C4-2B (cell line): Measurements from ENCODE around the gene PRELP.

Experiments
- H3K27ac ChIP-seq: fragments of 450-650 bp; 2 replicates; pipeline ENCODE4 v1.5.1; 2017
- ZFX ChIP-seq: fragments of 450-650 bp; IDR thresholded peaks from 2 replicates; pipeline ENCODE4 v1.6.1; 2017
- TF ChIP-seq, protein P1 (sequence below): fragments of 450-650 bp; conservative IDR thresholded peaks from 2 replicates; pipeline ENCODE4 v1.5.1; 2017; ENCODE audit warnings: mild to moderate bottlenecking

The PRELP gene

DNA sequence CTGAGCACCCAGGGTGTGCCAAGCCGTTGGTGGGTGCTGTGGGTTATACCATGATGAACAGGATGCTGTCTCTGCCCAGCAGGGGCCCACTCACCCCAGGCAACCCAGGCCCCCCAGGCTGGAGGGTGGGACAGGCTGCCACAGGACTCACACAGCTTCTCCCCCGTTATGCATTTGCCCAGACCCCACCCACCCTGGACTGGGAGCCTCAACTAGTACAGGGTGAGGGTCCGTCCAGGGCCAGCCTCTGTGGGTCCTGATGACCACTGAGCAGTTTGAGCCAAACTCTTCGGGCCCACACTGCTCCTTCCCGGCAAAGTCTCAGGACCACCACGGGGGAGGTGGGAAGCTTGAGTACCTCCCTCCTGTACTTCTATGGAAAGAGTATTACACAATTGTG is 3.8 kb upstream of the PRELP start:
- TF ChIP-seq, protein P1, sequence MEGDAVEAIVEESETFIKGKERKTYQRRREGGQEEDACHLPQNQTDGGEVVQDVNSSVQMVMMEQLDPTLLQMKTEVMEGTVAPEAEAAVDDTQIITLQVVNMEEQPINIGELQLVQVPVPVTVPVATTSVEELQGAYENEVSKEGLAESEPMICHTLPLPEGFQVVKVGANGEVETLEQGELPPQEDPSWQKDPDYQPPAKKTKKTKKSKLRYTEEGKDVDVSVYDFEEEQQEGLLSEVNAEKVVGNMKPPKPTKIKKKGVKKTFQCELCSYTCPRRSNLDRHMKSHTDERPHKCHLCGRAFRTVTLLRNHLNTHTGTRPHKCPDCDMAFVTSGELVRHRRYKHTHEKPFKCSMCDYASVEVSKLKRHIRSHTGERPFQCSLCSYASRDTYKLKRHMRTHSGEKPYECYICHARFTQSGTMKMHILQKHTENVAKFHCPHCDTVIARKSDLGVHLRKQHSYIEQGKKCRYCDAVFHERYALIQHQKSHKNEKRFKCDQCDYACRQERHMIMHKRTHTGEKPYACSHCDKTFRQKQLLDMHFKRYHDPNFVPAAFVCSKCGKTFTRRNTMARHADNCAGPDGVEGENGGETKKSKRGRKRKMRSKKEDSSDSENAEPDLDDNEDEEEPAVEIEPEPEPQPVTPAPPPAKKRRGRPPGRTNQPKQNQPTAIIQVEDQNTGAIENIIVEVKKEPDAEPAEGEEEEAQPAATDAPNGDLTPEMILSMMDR = no peak
- TF ChIP-seq ZFX = no peak
- no peak overlapping the region for H3K27ac ChIP-seq

GRCh38 chr1:203473281-203473680 is 2.3 kb upstream of the PRELP start:
- no peak for TF ChIP-seq ZFX
- TF ChIP-seq, protein P1 = no peak
- H3K27ac ChIP-seq = no peak overlapping the region

DNA sequence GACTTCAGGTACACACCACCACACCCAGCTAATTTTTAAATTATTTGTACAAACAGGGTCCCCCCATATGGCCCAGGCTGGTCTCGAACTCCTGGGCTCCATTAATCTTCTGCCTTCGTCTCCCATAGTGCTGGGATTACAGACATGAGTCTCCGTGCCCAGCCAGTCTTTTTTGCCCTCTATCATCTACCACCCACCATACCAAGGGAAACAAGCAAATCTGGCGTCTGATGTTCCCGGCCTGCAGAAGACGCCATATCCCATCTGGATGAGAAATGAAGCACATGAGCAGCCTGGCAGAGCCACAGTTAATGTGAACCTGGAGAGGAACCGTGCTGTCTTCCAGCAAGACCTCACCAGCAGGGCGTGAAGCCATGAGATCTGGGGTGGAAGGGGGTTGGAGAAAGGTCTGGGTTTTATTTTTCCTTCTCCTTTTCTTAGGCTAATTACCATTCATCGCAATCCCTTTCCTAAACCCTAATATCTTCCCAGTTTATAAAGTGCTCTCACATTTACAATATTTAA is 1.8 kb upstream of the PRELP start:
- no peak overlapping the region for H3K27ac ChIP-seq
- TF ChIP-seq, protein P1 = no peak
- TF ChIP-seq ZFX = no peak

DNA sequence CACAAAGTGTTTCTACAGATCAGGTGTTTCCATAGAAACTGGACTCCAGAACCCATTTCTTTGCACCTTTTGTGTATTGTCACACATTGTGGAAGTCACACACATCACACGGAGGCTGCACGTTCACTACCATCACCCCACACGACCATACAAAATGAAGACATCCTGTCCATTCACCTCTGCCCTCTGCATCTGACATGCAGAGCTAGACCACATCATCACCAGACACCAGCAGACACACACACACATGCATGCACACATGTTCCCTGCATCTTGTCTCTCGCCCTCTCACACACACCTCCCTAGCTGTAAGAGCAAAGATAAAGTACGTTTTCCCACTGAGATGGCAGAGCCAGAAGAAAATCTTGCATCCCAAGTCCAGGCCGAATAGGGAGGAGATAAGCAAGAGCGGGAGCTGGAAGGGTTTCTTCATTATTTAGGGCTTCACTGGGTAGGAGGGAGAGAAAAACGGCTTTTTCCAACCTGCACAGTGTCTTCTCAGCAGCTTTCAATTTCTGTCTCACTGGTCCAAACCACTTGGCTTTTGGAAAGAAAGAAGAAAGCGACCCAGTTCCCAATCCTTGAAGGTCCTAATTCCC is 709 bp downstream of the PRELP start:
- TF ChIP-seq, protein P1 = no peak
- TF ChIP-seq ZFX = no peak
- no peak overlapping the region for H3K27ac ChIP-seq

DNA sequence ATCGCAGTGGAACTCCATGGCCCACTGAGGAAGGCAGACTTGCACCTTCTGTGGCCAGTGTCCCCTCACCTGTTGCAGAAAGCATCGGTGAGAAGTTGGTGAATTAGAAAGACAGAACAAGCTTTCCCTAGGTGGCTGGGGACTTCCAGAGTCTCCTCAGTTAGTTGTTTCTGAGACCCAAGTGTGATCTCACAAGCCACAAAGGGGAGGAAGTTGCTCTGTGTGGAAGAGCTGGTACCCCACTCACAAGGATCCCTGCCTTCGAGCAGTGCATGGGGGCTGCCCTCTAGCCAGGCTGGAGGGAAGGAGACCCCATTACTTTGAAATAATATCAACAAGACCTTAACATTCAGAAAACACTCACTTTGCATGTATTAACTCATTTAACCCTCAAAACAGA is 2.1 kb downstream of the PRELP start:
- no peak overlapping the region for H3K27ac ChIP-seq
- no peak for TF ChIP-seq ZFX
- TF ChIP-seq, protein P1 = no peak

DNA sequence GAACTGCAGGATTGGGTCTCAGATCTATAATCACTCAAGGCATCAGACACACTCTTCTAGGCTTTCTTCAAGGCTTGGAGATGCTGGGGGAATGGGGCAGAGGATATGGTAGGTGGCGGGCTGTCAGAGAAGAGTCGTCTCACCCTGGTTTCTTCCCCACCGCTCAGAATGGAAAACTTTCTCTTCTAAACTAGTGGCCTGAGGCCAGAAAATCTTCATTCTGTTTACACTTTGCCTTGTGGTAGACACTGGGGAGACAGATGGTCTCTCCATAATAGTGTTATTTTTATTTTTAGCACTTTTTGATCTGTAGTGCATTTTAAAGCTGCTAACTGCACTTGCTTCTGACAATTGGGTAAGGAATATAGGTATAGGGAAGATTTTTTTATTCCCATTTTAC is 2.6 kb downstream of the PRELP start:
- TF ChIP-seq, protein P1 = no peak
- TF ChIP-seq ZFX = no peak
- H3K27ac ChIP-seq = no peak overlapping the region

DNA sequence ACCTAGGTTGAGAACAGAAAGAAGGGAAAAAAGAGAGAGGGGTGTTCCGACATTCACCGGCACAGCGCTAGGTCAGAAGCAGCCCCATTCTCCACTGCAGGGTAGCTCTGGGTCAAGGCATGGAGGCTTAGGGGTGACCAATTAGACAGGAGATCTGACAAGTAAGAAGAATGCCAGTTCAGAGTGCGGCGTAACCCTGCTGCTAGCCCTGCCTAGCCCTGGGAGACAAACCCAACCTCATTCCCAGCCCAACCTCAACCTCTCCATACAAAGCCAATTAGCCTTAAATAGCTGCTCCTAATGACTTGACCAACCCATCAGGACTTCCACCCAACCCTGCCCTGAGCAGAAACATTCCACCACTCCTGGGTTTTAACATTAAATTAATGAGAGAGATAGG is 3.4 kb downstream of the PRELP start:
- H3K27ac ChIP-seq = no peak overlapping the region
- TF ChIP-seq, protein P1 = no peak
- no peak for TF ChIP-seq ZFX
